Muscle layer of duodenum (tissue), 2 donors: ENCODE data around the gene CNOT1.

Source experiments
- H3K27ac ChIP-seq: one replicate; pipeline ENCODE4 v1.7.0; 2013; ENCODE audit warnings: mild to moderate bottlenecking, low read length
- H3K27me3 ChIP-seq: one replicate; pipeline ENCODE4 v1.7.0; 2013; ENCODE audit warnings: low read depth, mild to moderate bottlenecking, control low read depth, low read length
- H3K36me3 ChIP-seq, 2 donors: one replicate each; pipeline ENCODE4 v1.7.0; 2013; ENCODE audit warnings: low read length in 2 of 2, control low read depth in 1 of 2, mild to moderate bottlenecking in 1 of 2; ENCODE audit not compliant: insufficient read depth in 2 of 2, control insufficient read depth in 1 of 2
- H3K4me1 ChIP-seq, 2 donors: one replicate each; pipeline ENCODE4 v1.7.0; 2013; ENCODE audit warnings: low read length in 2 of 2, mild to moderate bottlenecking in 2 of 2, control low read depth in 1 of 2, moderate library complexity in 1 of 2; ENCODE audit not compliant: insufficient read depth in 2 of 2, control insufficient read depth in 1 of 2
- H3K4me3 ChIP-seq, 2 donors: one replicate each; pipeline ENCODE4 v1.7.0; 2013; ENCODE audit warnings: low read length in 2 of 2, low read depth in 1 of 2, mild to moderate bottlenecking in 1 of 2
- H3K9me3 ChIP-seq, 2 donors: one replicate each; pipeline ENCODE4 v1.7.0; 2013; ENCODE audit warnings: low read length in 2 of 2, control low read depth in 1 of 2, mild to moderate bottlenecking in 1 of 2; ENCODE audit not compliant: control insufficient read depth in 1 of 2
- donor health status: healthy.

CNOT1 gene

GRCh38 chr16:58608601-58609136 lies 21.0 kb downstream of the CNOT1 start:
- Histone ChIP-seq H3K4me3 (no peak overlapping the region), H3K36me3 (peaks cover 0 to 12% of the 10 kb centered on the region in 2 donors), H3K9me3 (no peaks in the 10 kb centered on the region), H3K27me3 (no peaks in the 10 kb centered on the region), H3K4me1 (peaks cover 0 to 3% of the 10 kb centered on the region in 2 donors), H3K27ac (no peak overlapping the region)

- no peaks in the 10 kb centered on the region for H3K27me3 ChIP-seq
- peaks cover 0 to 5% of the 10 kb centered on the region in 2 donors for H3K4me1 ChIP-seq
- H3K4me3 ChIP-seq: no peak overlapping the region
- H3K27ac ChIP-seq: no peak overlapping the region
- H3K36me3 ChIP-seq: peaks cover 0 to 12% of the 10 kb centered on the region in 2 donors
- no peaks in the 10 kb centered on the region for H3K9me3 ChIP-seq
Observed at GRCh38 chr16:58605562-58605961, 24.1 kb downstream of the CNOT1 start.

GRCh38 chr16:58591083-58591482 lies 38.5 kb downstream of the CNOT1 start:
- Histone ChIP-seq H3K27ac (no peak overlapping the region), H3K4me1 (peaks cover 0 to 9% of the 10 kb centered on the region in 2 donors), H3K27me3 (no peaks in the 10 kb centered on the region), H3K4me3 (no peak overlapping the region), H3K36me3 (peaks cover 29 to 39% of the 10 kb centered on the region in 2 donors), H3K9me3 (no peaks in the 10 kb centered on the region)

GRCh38 chr16:58589326-58589905 lies 40.2 kb downstream of the CNOT1 start:
- Histone ChIP-seq H3K27me3 (no peaks in the 10 kb centered on the region), H3K9me3 (no peaks in the 10 kb centered on the region), H3K27ac (no peak overlapping the region), H3K36me3 (peaks cover 36 to 39% of the 10 kb centered on the region in 2 donors), H3K4me3 (no peak overlapping the region), H3K4me1 (peaks cover 0 to 9% of the 10 kb centered on the region in 2 donors)

- no peak overlapping the region for H3K4me3 ChIP-seq
- no peaks in the 10 kb centered on the region for H3K9me3 ChIP-seq
- no peaks in the 10 kb centered on the region for H3K27me3 ChIP-seq
- H3K36me3 ChIP-seq: peaks cover 41 to 43% of the 10 kb centered on the region in 2 donors
- H3K27ac ChIP-seq: no peak overlapping the region
- H3K4me1 ChIP-seq: peaks cover 0 to 9% of the 10 kb centered on the region in 2 donors
Observed at GRCh38 chr16:58588406-58588805, 41.2 kb downstream of the CNOT1 start.

- H3K27me3 ChIP-seq: no peaks in the 10 kb centered on the region
- H3K36me3 ChIP-seq: peaks cover 52 to 53% of the 10 kb centered on the region in 2 donors
- no peak overlapping the region for H3K27ac ChIP-seq
- peaks cover 0 to 3% of the 10 kb centered on the region in 2 donors for H3K4me1 ChIP-seq
- no peak overlapping the region for H3K4me3 ChIP-seq
- no peaks in the 10 kb centered on the region for H3K9me3 ChIP-seq
Observed at GRCh38 chr16:58586340-58587030, 43.1 kb downstream of the CNOT1 start.

GRCh38 chr16:58584831-58585505 lies 44.7 kb downstream of the CNOT1 start:
- H3K9me3 ChIP-seq: no peaks in the 10 kb centered on the region
- H3K36me3 ChIP-seq: peaks cover 62 to 68% of the 10 kb centered on the region in 2 donors
- peaks cover 0 to 3% of the 10 kb centered on the region in 2 donors for H3K4me1 ChIP-seq
- no peaks in the 10 kb centered on the region for H3K27me3 ChIP-seq
- no peak overlapping the region for H3K27ac ChIP-seq
- H3K4me3 ChIP-seq: no peak overlapping the region

- no peaks in the 10 kb centered on the region for H3K27me3 ChIP-seq
- H3K36me3 ChIP-seq: peaks cover 73 to 79% of the 10 kb centered on the region in 2 donors
- no peaks in the 10 kb centered on the region for H3K9me3 ChIP-seq
- no peak overlapping the region for H3K4me3 ChIP-seq
- no peak overlapping the region for H3K27ac ChIP-seq
- H3K4me1 ChIP-seq: no peaks in the 10 kb centered on the region
Observed at GRCh38 chr16:58582971-58583765, 46.5 kb downstream of the CNOT1 start.

- Histone ChIP-seq H3K4me3 (no peak overlapping the region), H3K4me1 (no peaks in the 10 kb centered on the region), H3K36me3 (peaks cover 76 to 88% of the 10 kb centered on the region in 2 donors), H3K27ac (no peak overlapping the region), H3K27me3 (no peaks in the 10 kb centered on the region), H3K9me3 (no peaks in the 10 kb centered on the region)
Observed at GRCh38 chr16:58582133-58582532, 47.5 kb downstream of the CNOT1 start.

GRCh38 chr16:58579587-58579986 lies 50.0 kb downstream of the CNOT1 start:
- Histone ChIP-seq H3K9me3 (no peaks in the 10 kb centered on the region), H3K36me3 (peaks cover 82 to 90% of the 10 kb centered on the region in 2 donors), H3K27ac (no peak overlapping the region)

GRCh38 chr16:58578642-58579041 lies 51.0 kb downstream of the CNOT1 start:
- H3K27ac ChIP-seq: no peak overlapping the region
- no peak overlapping the region for H3K4me3 ChIP-seq
- H3K27me3 ChIP-seq: no peaks in the 10 kb centered on the region
- H3K36me3 ChIP-seq: peaks cover 87 to 95% of the 10 kb centered on the region in 2 donors
- no peaks in the 10 kb centered on the region for H3K9me3 ChIP-seq
- no peaks in the 10 kb centered on the region for H3K4me1 ChIP-seq

More at GRCh38 chr16:58579587-58579986, 50.0 kb downstream of the CNOT1 start:
- Histone ChIP-seq H3K4me1 (no peaks in the 10 kb centered on the region), H3K4me3 (no peak overlapping the region), H3K27me3 (no peaks in the 10 kb centered on the region)
